Activated naive CD8-positive, alpha-beta T cell treated with anti-CD3 and anti-CD28 coated beads for 36 hours (primary cell): ENCODE data around the gene BCL7B. TPM values are rescaled to one million over a fixed set of nuclear protein-coding genes. Genes with fewer than 3 reads are reported as not detected.

Experiments used
- DNase-seq: peaks from one replicate; pipeline ENCODE4 v3.0.0; 2021
- H3K27ac Mint-ChIP-seq: one replicate; pipeline ENCODE4 v1.8.0; 2022; ENCODE audit warnings: mild to moderate bottlenecking, moderate library complexity, mixed read lengths
- H3K27me3 Mint-ChIP-seq: one replicate; pipeline ENCODE4 v1.8.0; 2022; ENCODE audit warnings: mild to moderate bottlenecking, mixed read lengths
- H3K36me3 Mint-ChIP-seq: one replicate; pipeline ENCODE4 v1.8.0; 2021; ENCODE audit warnings: mild to moderate bottlenecking, mixed read lengths
- H3K4me1 Mint-ChIP-seq: one replicate; pipeline ENCODE4 v1.8.0; 2021; ENCODE audit warnings: mixed read lengths
- H3K4me3 Mint-ChIP-seq: one replicate; pipeline ENCODE4 v1.8.0; 2022; ENCODE audit warnings: mild to moderate bottlenecking, moderate library complexity, mixed read lengths
- H3K9me3 Mint-ChIP-seq: one replicate; pipeline ENCODE4 v1.8.0; 2022; ENCODE audit warnings: mixed read lengths
- total RNA-seq, 2 experiments: library from RNA; stranded (reverse); gene quantifications; one replicate each; pipeline ENCODE4 v1.2.3, GENCODE V29; 2021

BCL7B gene
- 10 to 100 TPM; 65.6 to 66.2 TPM for total RNA-seq

- no peaks in the 10 kb centered on the region for H3K9me3 Mint-ChIP-seq
These were observed at the start of gene BCL7B for GRCh38 chr7:73557397-73558257. TSS of gene BCL7B (minus strand) at chr7:73557690. CDS start at chr7:73557578, 112 bp downstream.

GRCh38 chr7:73605601-73606220 lies 48.2 kb upstream of the BCL7B start:
- Mint-ChIP-seq H3K27me3 (peaks cover 26% of the 10 kb centered on the region), H3K36me3 (no peaks in the 10 kb centered on the region), H3K9me3 (no peaks in the 10 kb centered on the region), H3K27ac (no peak overlapping the region), H3K4me3 (no peak overlapping the region), H3K4me1 (no peaks in the 10 kb centered on the region)
- DNase-seq: no peak

More at GRCh38 chr7:73557397-73558257, at the start of gene BCL7B:
- Mint-ChIP-seq H3K4me1 (peaks cover 37% of the 10 kb centered on the region), H3K27ac (peak within 1 kb of the TSS; percentile 92), H3K27me3 (peaks cover 4% of the 10 kb centered on the region), H3K36me3 (peaks cover 11% of the 10 kb centered on the region), H3K4me3 (peak within 1 kb of the TSS; percentile 93)
- DNase-seq: peak; percentile 87

GRCh38 chr7:73602721-73603651 lies 45.5 kb upstream of the BCL7B start:
- Mint-ChIP-seq H3K36me3 (no peaks in the 10 kb centered on the region), H3K9me3 (no peaks in the 10 kb centered on the region), H3K4me1 (no peaks in the 10 kb centered on the region), H3K27ac (no peak overlapping the region), H3K27me3 (peaks cover 16% of the 10 kb centered on the region), H3K4me3 (no peak overlapping the region)
- no peak for DNase-seq

GRCh38 chr7:73599916-73600315 lies 42.4 kb upstream of the BCL7B start:
- DNase-seq: no peak
- no peaks in the 10 kb centered on the region for H3K36me3 Mint-ChIP-seq
- peaks cover 8% of the 10 kb centered on the region for H3K27me3 Mint-ChIP-seq
- no peak overlapping the region for H3K27ac Mint-ChIP-seq
- no peaks in the 10 kb centered on the region for H3K9me3 Mint-ChIP-seq
- H3K4me3 Mint-ChIP-seq: no peak overlapping the region
- H3K4me1 Mint-ChIP-seq: no peaks in the 10 kb centered on the region

GRCh38 chr7:73599151-73599882 lies 41.8 kb upstream of the BCL7B start:
- Mint-ChIP-seq H3K4me3 (no peak overlapping the region), H3K9me3 (no peaks in the 10 kb centered on the region), H3K4me1 (no peaks in the 10 kb centered on the region), H3K27ac (no peak overlapping the region), H3K36me3 (no peaks in the 10 kb centered on the region), H3K27me3 (peaks cover 8% of the 10 kb centered on the region)
- DNase-seq: no peak

GRCh38 chr7:73597978-73598782 lies 40.7 kb upstream of the BCL7B start:
- DNase-seq: no peak
- Mint-ChIP-seq H3K4me1 (no peaks in the 10 kb centered on the region), H3K4me3 (no peak overlapping the region), H3K9me3 (no peaks in the 10 kb centered on the region), H3K27ac (no peak overlapping the region), H3K36me3 (no peaks in the 10 kb centered on the region), H3K27me3 (peaks cover 8% of the 10 kb centered on the region)

GRCh38 chr7:73596191-73597065 lies 38.9 kb upstream of the BCL7B start:
- no peak for DNase-seq
- Mint-ChIP-seq H3K27me3 (peaks cover 6% of the 10 kb centered on the region), H3K4me1 (no peaks in the 10 kb centered on the region), H3K4me3 (no peak overlapping the region), H3K9me3 (no peaks in the 10 kb centered on the region), H3K27ac (no peak overlapping the region), H3K36me3 (no peaks in the 10 kb centered on the region)

- Mint-ChIP-seq H3K27me3 (peaks cover 6% of the 10 kb centered on the region), H3K36me3 (no peaks in the 10 kb centered on the region), H3K4me3 (no peak overlapping the region), H3K9me3 (no peaks in the 10 kb centered on the region), H3K4me1 (no peaks in the 10 kb centered on the region), H3K27ac (no peak overlapping the region)
- no peak for DNase-seq
These were observed 37.9 kb upstream of the BCL7B start for GRCh38 chr7:73595358-73595757.

GRCh38 chr7:73593207-73594045 lies 35.9 kb upstream of the BCL7B start:
- Mint-ChIP-seq H3K36me3 (no peaks in the 10 kb centered on the region), H3K27me3 (peaks cover 6% of the 10 kb centered on the region), H3K27ac (no peak overlapping the region), H3K9me3 (no peaks in the 10 kb centered on the region), H3K4me1 (no peaks in the 10 kb centered on the region), H3K4me3 (no peak overlapping the region)
- DNase-seq: no peak

GRCh38 chr7:73586911-73587310 lies 29.4 kb upstream of the BCL7B start:
- no peak overlapping the region for H3K27ac Mint-ChIP-seq
- no peaks in the 10 kb centered on the region for H3K36me3 Mint-ChIP-seq
- no peak for DNase-seq
- no peaks in the 10 kb centered on the region for H3K9me3 Mint-ChIP-seq
- H3K27me3 Mint-ChIP-seq: no peaks in the 10 kb centered on the region
- H3K4me1 Mint-ChIP-seq: peaks cover 4% of the 10 kb centered on the region
- H3K4me3 Mint-ChIP-seq: no peak overlapping the region

- Mint-ChIP-seq H3K4me1 (peaks cover 4% of the 10 kb centered on the region), H3K27me3 (no peaks in the 10 kb centered on the region), H3K36me3 (no peaks in the 10 kb centered on the region), H3K4me3 (no peak overlapping the region), H3K9me3 (no peaks in the 10 kb centered on the region), H3K27ac (no peak overlapping the region)
- no peak for DNase-seq
These were observed 27.7 kb upstream of the BCL7B start for GRCh38 chr7:73585196-73585595.

GRCh38 chr7:73582664-73583202 lies 25.2 kb upstream of the BCL7B start:
- H3K27me3 Mint-ChIP-seq: no peaks in the 10 kb centered on the region
- H3K9me3 Mint-ChIP-seq: no peaks in the 10 kb centered on the region
- H3K36me3 Mint-ChIP-seq: peaks cover 3% of the 10 kb centered on the region
- no peak overlapping the region for H3K4me3 Mint-ChIP-seq
- peaks cover 8% of the 10 kb centered on the region for H3K4me1 Mint-ChIP-seq
- DNase-seq: no peak
- no peak overlapping the region for H3K27ac Mint-ChIP-seq
